Measurements from ENCODE around the gene RHO.

DNA sequence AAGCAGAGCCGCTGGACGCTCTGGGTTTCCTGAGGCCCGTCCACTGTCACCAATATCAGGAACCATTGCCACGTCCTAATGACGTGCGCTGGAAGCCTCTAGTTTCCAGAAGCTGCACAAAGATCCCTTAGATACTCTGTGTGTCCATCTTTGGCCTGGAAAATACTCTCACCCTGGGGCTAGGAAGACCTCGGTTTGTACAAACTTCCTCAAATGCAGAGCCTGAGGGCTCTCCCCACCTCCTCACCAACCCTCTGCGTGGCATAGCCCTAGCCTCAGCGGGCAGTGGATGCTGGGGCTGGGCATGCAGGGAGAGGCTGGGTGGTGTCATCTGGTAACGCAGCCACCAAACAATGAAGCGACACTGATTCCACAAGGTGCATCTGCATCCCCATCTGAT is 3.3 kb downstream of the RHO start:
- TF ChIP-seq, protein P1, sequence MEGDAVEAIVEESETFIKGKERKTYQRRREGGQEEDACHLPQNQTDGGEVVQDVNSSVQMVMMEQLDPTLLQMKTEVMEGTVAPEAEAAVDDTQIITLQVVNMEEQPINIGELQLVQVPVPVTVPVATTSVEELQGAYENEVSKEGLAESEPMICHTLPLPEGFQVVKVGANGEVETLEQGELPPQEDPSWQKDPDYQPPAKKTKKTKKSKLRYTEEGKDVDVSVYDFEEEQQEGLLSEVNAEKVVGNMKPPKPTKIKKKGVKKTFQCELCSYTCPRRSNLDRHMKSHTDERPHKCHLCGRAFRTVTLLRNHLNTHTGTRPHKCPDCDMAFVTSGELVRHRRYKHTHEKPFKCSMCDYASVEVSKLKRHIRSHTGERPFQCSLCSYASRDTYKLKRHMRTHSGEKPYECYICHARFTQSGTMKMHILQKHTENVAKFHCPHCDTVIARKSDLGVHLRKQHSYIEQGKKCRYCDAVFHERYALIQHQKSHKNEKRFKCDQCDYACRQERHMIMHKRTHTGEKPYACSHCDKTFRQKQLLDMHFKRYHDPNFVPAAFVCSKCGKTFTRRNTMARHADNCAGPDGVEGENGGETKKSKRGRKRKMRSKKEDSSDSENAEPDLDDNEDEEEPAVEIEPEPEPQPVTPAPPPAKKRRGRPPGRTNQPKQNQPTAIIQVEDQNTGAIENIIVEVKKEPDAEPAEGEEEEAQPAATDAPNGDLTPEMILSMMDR (conservative IDR thresholded peaks at IDR 0.05 in 1 of 2, IDR thresholded peaks at IDR 0.05 in 1 of 2; ENCODE audit: low read depth in 1 of 2, low read length in 2 of 2), result no peak
- no peak for TF ChIP-seq EZH2 (IDR thresholded peaks at IDR 0.05; ENCODE audit: low read length, missing control alignments)
